DND-41 (cell line): ENCODE measurements around the gene RING1.

Source experiments
- CTCF ChIP-seq: IDR thresholded peaks from 2 replicates; pipeline ENCODE4 v1.5.1; 2012; ENCODE audit warnings: borderline replicate concordance, low read length, moderate library complexity, mild to moderate bottlenecking; ENCODE audit not compliant: poor library complexity, severe bottlenecking; ENCODE audit errors: extremely low read depth
- EZH2 ChIP-seq: IDR thresholded peaks from 3 replicates; pipeline ENCODE4 v1.6.1; 2012; ENCODE audit warnings: borderline replicate concordance, low read depth, mild to moderate bottlenecking, moderate library complexity, low read length, inconsistent platforms; ENCODE audit not compliant: severe bottlenecking

GRCh38 chr6:33164176-33164575, 44.1 kb upstream of the RING1 start:
- no peak for TF ChIP-seq CTCF
- no peak for TF ChIP-seq EZH2
